ENCODE results near the gene FAM221B.

The FAM221B gene

GRCh38 chr9:35826071-35826701 lies 2.3 kb downstream of the FAM221B start:
- Histone ChIP-seq H3K4me2 (ENCODE audit: low read depth, low read length, poor library complexity, severe bottlenecking) (no peak overlapping the region), H3K79me2 (ENCODE audit: insufficient read depth, low read length) (no peaks in the 10 kb centered on the region), H4K20me1 (ENCODE audit: low read depth, low read length) (no peaks in the 10 kb centered on the region), H3K9me2 (replicated peaks; ENCODE audit: insufficient read depth, low read length) (no peaks in the 10 kb centered on the region), H3K27me3 (ENCODE audit: low read length) (no peaks in the 10 kb centered on the region), H2AFZ (ENCODE audit: low read depth, low read length, severe bottlenecking) (peak overlapping the region; percentile 11), H3K9ac (ENCODE audit: low read length) (no peak overlapping the region), H3F3A (ENCODE audit: insufficient read depth) (no peaks in the 10 kb centered on the region), H3K9me3 (ENCODE audit: insufficient read depth, low read length) (no peaks in the 10 kb centered on the region), H3K4me3 (ENCODE audit: insufficient read depth, low read length, poor library complexity, severe bottlenecking) (no peak overlapping the region), H3K36me3 (ENCODE audit: low read length) (no peaks in the 10 kb centered on the region), H3K27ac (ENCODE audit: low read depth, low read length) (no peak overlapping the region)
- TF ChIP-seq CTCF (IDR thresholded peaks at IDR 0.05; ENCODE audit: insufficient read depth, low read length, poor library complexity, severe bottlenecking) (peak; percentile 97), EZH2phosphoT487 (conservative IDR thresholded peaks at IDR 0.05; ENCODE audit: low read length) (no peak)

- TF ChIP-seq CTCF (IDR thresholded peaks at IDR 0.05; ENCODE audit: insufficient read depth, low read length, poor library complexity, severe bottlenecking) (no peak), EZH2phosphoT487 (conservative IDR thresholded peaks at IDR 0.05; ENCODE audit: low read length) (no peak)
Measured at GRCh38 chr9:35822926-35823325, 5.6 kb downstream of the FAM221B start.

GRCh38 chr9:35820076-35820475 lies 8.5 kb downstream of the FAM221B start:
- H3K79me2 ChIP-seq (ENCODE audit: insufficient read depth, low read length) = no peaks in the 10 kb centered on the region
- H3K4me2 ChIP-seq (ENCODE audit: low read depth, low read length, poor library complexity, severe bottlenecking) = no peak overlapping the region
- H4K20me1 ChIP-seq (ENCODE audit: low read depth, low read length) = no peaks in the 10 kb centered on the region
- 0 out of 2 replicates have a peak, but pooled peaks cover 4% of the 10 kb centered on the region for H3F3A ChIP-seq (ENCODE audit: insufficient read depth)
- TF ChIP-seq CTCF (IDR thresholded peaks at IDR 0.05; ENCODE audit: insufficient read depth, low read length, poor library complexity, severe bottlenecking) (no peak), EZH2phosphoT487 (conservative IDR thresholded peaks at IDR 0.05; ENCODE audit: low read length) (no peak)
- H3K27ac ChIP-seq (ENCODE audit: low read depth, low read length) = no peak overlapping the region
- no peaks in the 10 kb centered on the region for H3K9me3 ChIP-seq (ENCODE audit: insufficient read depth, low read length)
- H3K9ac ChIP-seq (ENCODE audit: low read length) = no peak overlapping the region
- no peak overlapping the region for H2AFZ ChIP-seq (ENCODE audit: low read depth, low read length, severe bottlenecking)
- no peaks in the 10 kb centered on the region for H3K27me3 ChIP-seq (ENCODE audit: low read length)
- no peaks in the 10 kb centered on the region for H3K9me2 ChIP-seq (replicated peaks; ENCODE audit: insufficient read depth, low read length)
- H3K36me3 ChIP-seq (ENCODE audit: low read length) = no peaks in the 10 kb centered on the region
- H3K4me3 ChIP-seq (ENCODE audit: insufficient read depth, low read length, poor library complexity, severe bottlenecking) = no peak overlapping the region

More at GRCh38 chr9:35822926-35823325, 5.6 kb downstream of the FAM221B start:
- Histone ChIP-seq H4K20me1 (ENCODE audit: low read depth, low read length) (no peaks in the 10 kb centered on the region), H3K4me3 (ENCODE audit: insufficient read depth, low read length, poor library complexity, severe bottlenecking) (no peak overlapping the region), H3F3A (ENCODE audit: insufficient read depth) (no peaks in the 10 kb centered on the region), H3K79me2 (ENCODE audit: insufficient read depth, low read length) (no peaks in the 10 kb centered on the region), H2AFZ (ENCODE audit: low read depth, low read length, severe bottlenecking) (no peak overlapping the region), H3K9me2 (replicated peaks; ENCODE audit: insufficient read depth, low read length) (no peaks in the 10 kb centered on the region), H3K36me3 (ENCODE audit: low read length) (no peaks in the 10 kb centered on the region), H3K4me2 (ENCODE audit: low read depth, low read length, poor library complexity, severe bottlenecking) (no peak overlapping the region), H3K9ac (ENCODE audit: low read length) (no peak overlapping the region), H3K9me3 (ENCODE audit: insufficient read depth, low read length) (no peaks in the 10 kb centered on the region), H3K27me3 (ENCODE audit: low read length) (no peaks in the 10 kb centered on the region), H3K27ac (ENCODE audit: low read depth, low read length) (no peak overlapping the region)
